ENCODE results near the gene P2RX4.

P2RX4 gene

DNA sequence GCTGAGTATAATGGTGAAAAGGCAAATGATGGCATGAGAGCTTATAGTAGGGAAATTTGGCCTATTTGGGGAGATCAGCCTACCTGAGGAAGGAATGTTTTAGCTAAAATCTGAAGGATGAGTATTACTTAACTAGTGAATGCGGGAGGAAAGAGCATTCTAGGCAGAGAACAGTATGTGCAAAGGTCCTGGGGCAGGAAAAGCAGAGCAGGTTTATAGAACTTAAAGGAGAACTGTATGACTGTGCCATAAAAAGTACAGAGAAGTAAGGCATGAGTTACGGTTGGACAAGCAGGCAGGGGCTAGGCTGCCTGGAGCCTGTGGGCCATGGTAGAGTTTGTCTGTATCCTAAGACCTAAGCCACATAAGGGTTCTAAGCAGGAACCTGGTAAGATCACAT, 21.7 kb upstream of the P2RX4 start:
- CTCF ChIA-PET = no interaction called here
- TF ChIP-seq, protein P1, sequence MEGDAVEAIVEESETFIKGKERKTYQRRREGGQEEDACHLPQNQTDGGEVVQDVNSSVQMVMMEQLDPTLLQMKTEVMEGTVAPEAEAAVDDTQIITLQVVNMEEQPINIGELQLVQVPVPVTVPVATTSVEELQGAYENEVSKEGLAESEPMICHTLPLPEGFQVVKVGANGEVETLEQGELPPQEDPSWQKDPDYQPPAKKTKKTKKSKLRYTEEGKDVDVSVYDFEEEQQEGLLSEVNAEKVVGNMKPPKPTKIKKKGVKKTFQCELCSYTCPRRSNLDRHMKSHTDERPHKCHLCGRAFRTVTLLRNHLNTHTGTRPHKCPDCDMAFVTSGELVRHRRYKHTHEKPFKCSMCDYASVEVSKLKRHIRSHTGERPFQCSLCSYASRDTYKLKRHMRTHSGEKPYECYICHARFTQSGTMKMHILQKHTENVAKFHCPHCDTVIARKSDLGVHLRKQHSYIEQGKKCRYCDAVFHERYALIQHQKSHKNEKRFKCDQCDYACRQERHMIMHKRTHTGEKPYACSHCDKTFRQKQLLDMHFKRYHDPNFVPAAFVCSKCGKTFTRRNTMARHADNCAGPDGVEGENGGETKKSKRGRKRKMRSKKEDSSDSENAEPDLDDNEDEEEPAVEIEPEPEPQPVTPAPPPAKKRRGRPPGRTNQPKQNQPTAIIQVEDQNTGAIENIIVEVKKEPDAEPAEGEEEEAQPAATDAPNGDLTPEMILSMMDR (IDR thresholded peaks at IDR 0.05; ENCODE audit: control extremely low read depth, extremely low read depth, low read depth, missing control alignments) = no peak
- no peak for DNase-seq (ENCODE audit: extremely low spot score)
- POLR2A ChIA-PET = no interaction called here

DNA sequence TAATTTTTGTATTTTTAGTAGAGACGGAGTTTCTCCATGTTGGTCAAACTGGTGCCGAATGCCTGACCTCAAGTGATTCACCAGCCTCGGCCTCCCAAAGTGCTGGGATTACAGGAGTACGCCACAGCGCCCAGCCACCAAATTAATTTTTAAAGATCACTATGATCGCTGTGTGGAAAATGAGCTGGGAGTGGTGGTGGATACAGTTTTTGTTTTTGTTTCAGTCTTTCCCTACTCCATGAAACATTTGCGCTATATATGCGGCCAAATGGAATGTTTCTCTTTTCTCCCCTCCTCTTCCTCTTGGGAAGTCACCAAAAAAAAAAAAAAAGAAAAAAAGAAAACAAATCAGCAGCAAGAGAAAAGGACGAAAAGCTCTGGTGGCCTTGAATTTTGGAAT, 20.8 kb upstream of the P2RX4 start:
- no peak for DNase-seq (ENCODE audit: extremely low spot score)
- TF ChIP-seq, protein P1 (IDR thresholded peaks at IDR 0.05; ENCODE audit: control extremely low read depth, extremely low read depth, low read depth, missing control alignments) = no peak
- ChIA-PET CTCF (interaction anchor here (0.9 kb wide), 1 partner anchor 13 kb away, joined by 3 read pairs; no protein-coding TSS in a partner anchor), POLR2A (no interaction called here)

DNA sequence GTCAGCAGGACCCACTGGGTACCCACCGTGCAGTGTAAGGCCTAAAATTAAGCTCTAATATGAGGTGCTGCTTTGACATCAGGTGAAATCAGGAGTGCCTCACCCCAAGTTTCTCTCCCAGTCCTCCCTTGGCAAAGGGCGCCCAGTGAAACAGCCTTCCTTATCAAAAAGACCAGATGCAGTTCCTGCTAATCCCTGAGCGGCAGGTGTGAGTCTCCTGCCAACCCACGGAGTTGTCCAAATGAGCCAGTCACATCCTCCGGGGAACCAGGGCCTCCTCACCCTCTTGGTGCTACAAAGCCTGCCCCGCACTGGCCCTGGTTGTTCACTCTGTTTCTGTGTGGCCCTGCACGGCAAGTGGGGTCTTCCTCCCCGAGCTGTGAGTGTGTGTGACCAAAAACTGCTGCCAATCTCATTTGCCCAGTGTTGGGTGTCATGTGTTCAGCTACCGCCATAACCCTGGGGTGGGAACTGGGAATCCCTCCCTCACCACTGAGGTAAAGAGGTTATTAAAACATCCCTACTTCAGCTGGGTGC, 20.2 kb upstream of the P2RX4 start:
- TF ChIP-seq, protein P1 (IDR thresholded peaks at IDR 0.05; ENCODE audit: control extremely low read depth, extremely low read depth, low read depth, missing control alignments) = no peak
- CTCF ChIA-PET = interaction anchor here (0.9 kb wide), 1 partner anchor 13 kb away, joined by 3 read pairs; no protein-coding TSS in a partner anchor
- DNase-seq (ENCODE audit: extremely low spot score) = no peak
- POLR2A ChIA-PET = no interaction called here

DNA sequence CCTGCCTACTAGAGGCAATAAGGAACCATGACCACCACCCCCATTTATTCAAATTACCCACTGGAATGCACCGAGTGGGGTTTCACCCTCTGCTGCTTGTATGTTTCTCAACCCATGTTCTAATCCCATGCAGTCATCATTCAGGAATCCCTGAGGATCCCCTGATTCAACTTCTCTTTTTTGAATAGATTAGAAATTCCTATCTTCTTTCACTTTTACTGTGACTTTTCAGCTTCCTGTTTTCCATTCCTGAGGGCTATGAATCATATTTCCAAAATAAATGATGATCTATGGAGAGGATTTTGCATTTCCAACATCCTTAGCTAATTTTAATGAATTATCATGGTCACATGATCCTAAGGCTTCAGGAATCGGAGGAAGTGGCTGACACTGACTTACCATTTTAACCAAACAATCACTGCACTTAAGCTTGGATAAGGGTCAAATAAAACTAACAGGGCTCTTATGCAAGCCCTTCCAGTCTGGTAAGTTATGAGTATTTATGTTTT, 19.4 kb upstream of the P2RX4 start:
- no peak for DNase-seq (ENCODE audit: extremely low spot score)
- CTCF ChIA-PET = interaction anchor here (1.1 kb wide), 1 partner anchor 39 kb away, joined by 3 read pairs; no protein-coding TSS in a partner anchor
- TF ChIP-seq, protein P1 (IDR thresholded peaks at IDR 0.05; ENCODE audit: control extremely low read depth, extremely low read depth, low read depth, missing control alignments) = no peak
- POLR2A ChIA-PET = interaction anchor here (0.6 kb wide), 1 partner anchor 106 kb away, joined by 3 read pairs; the partner anchor contains the start of gene CAMKK2

DNA sequence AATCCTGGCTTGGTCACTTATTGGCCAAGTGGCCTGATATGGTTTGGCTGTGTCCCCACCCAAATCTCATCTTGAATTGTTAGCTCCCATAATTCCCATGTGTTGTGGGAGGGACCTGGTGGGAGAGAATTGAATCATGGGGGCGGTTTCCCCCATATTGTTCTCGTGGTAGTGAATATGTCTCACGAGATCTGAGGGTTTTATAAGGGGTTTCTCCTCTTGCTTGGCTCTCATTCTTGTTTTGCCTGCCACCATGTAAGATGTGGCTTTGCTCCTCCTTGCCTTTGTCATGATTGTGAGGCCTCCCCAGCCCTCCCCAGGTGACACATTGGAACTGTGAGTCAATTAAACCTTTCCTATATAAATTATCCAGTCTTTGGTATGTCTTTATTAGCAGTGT, 18.8 kb upstream of the P2RX4 start:
- DNase-seq (ENCODE audit: extremely low spot score) = no peak
- CTCF ChIA-PET = interaction anchor here (1.0 to 1.1 kb wide), 2 partner anchors 9 to 39 kb away, joined by 3 read pairs; no protein-coding TSS in a partner anchor
- POLR2A ChIA-PET = no interaction called here
- TF ChIP-seq, protein P1 (IDR thresholded peaks at IDR 0.05; ENCODE audit: control extremely low read depth, extremely low read depth, low read depth, missing control alignments) = no peak

DNA sequence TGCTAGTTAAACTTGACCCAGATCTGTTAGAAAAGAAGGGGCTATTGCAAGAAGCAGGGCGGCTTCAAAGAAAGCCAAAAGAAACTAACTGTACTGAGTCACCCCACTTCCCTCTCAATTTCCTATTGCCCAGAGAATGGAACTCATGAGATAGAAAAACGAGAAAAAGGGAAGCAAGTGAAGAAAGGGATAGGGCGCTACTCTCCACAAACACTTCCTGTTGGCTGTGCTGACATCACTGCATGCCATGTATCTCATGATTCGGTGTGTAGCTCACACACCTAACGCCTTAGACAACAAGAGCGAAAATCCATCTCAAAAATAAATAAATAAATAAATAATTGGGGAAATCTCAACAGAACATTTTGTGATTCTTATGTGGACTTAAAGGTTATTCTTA, 13.0 kb upstream of the P2RX4 start:
- TF ChIP-seq, protein P1 (IDR thresholded peaks at IDR 0.05; ENCODE audit: control extremely low read depth, extremely low read depth, low read depth, missing control alignments) = no peak
- ChIA-PET POLR2A (interaction anchor here (0.5 kb wide), 1 partner anchor 905 kb away, joined by 8 read pairs; the partner anchor contains the start of gene RNU4-2), CTCF (interaction anchor here (1.0 kb wide), 1 partner anchor 10 kb away, joined by 3 read pairs; no protein-coding TSS in a partner anchor)
- DNase-seq (ENCODE audit: extremely low spot score) = no peak

Measured in GM10248 (cell line).